SK-N-MC (cell line): ENCODE results near the gene ADSS2.

ENCODE experiments used
- DNase-seq: peaks from one replicate; pipeline ENCODE4 v3.0.0-alpha.2; 2011; ENCODE audit warnings: low read depth, low spot score
- H3K27ac ChIP-seq: fragments of 200-600 bp; sonication (generic); 2 replicates; pipeline ENCODE4 v1.5.1; 2016; ENCODE audit warnings: mixed run types
- H3K36me3 ChIP-seq: fragments of 200-600 bp; sonication (generic); 2 replicates; pipeline ENCODE4 v1.6.1; 2017; ENCODE audit warnings: antibody characterized with exemption, low read length, mixed read lengths; ENCODE audit not compliant: insufficient read depth
- H3K4me3 ChIP-seq: fragments of 200-600 bp; sonication (generic); 2 replicates; pipeline ENCODE4 v1.5.1; 2016
- H3K9ac ChIP-seq: fragments of 200-600 bp; sonication (generic); 2 replicates; pipeline ENCODE4 v1.8.0; 2017; ENCODE audit warnings: mixed run types, mixed read lengths; ENCODE audit not compliant: insufficient read length
- H3K9me3 ChIP-seq: fragments of 200-600 bp; sonication (generic); 2 replicates; pipeline ENCODE4 v1.6.1; 2017; ENCODE audit warnings: low read depth, mild to moderate bottlenecking, antibody characterized with exemption, low read length, moderate library complexity, mixed read lengths
- EZH2 ChIP-seq: fragments of 200-600 bp; sonication (generic); IDR thresholded peaks from one replicate; pipeline ENCODE4 v1.6.1; 2017; ENCODE audit warnings: antibody characterized with exemption
- FOXP2 ChIP-seq: optimal IDR thresholded peaks from 2 replicates; pipeline ENCODE3; 2011; ENCODE audit warnings: mild to moderate bottlenecking, moderate library complexity; ENCODE audit not compliant: insufficient read depth; ENCODE audit errors: extremely low read length, control extremely low read depth
- POLR2AphosphoS5 ChIP-seq: IDR thresholded peaks from 2 replicates; pipeline ENCODE4 v1.6.1; 2012; ENCODE audit warnings: mild to moderate bottlenecking, low read depth, low read length, borderline replicate concordance

ADSS2 gene

DNA sequence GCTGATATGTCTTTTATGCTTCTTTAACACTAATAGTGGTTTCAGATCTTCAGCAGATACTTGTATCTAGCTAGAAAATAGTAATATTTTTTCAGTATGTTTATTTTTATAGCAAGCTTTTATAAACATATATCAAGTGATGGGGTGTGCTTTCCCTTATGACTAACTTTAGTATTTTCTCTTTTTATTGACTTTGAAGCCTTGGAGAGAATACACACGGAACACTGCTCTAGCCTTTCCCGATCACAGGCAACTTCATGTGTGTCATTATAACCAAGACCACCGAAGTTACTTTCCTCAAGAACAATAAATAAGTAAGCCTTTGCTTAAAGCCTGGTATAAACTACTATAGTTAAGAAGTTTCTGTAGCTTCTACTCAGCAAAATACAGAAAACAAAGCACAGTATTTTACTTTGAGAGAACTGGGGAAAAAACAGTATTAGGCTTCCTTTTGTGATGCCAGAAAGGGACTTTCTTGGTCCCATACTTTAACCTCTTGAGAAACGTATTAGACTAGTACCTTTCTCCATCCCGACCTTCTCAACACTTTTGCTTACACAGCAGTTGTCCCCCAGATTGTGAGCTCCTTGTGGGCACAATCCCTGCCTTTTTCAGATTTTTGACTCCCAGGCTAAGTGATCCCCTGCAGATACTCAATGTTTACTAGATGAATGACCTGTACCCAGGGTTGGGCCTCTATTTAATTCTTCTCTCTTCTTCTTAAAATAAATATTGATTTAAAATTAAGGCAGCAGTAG lies 3.3 kb downstream of the ADSS2 start:
- Histone ChIP-seq H3K4me3 (no peak overlapping the region), H3K9ac (no peak overlapping the region), H3K27ac (no peak overlapping the region), H3K36me3 (peaks cover 13% of the 10 kb centered on the region), H3K9me3 (no peaks in the 10 kb centered on the region)
- no peak for DNase-seq
- no peak for TF ChIP-seq EZH2

DNA sequence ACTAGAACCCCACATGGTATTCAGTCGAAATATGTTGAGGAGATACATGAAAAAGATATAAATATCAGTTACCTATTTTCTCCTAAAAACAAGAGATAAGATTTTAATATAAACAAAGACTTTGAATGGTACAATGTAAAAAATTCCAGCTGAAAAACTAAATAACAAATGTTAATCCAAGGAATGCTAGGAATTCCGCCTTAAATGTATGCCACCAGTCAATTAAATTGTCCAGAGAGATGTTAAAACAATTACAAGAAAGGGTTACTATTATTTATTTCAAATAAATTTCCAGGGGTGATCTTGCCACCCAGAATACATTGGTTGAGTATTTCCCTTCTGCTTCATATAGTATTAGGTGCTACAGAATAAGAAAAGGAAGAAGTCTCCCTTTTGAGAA lies 4.2 kb downstream of the ADSS2 start:
- TF ChIP-seq FOXP2 (no peak), EZH2 (no peak), POLR2AphosphoS5 (no peak)
- H3K9ac ChIP-seq: no peak overlapping the region
- DNase-seq: no peak
- no peak overlapping the region for H3K27ac ChIP-seq
- no peaks in the 10 kb centered on the region for H3K9me3 ChIP-seq
- peaks cover 13% of the 10 kb centered on the region for H3K36me3 ChIP-seq
- no peak overlapping the region for H3K4me3 ChIP-seq

DNA sequence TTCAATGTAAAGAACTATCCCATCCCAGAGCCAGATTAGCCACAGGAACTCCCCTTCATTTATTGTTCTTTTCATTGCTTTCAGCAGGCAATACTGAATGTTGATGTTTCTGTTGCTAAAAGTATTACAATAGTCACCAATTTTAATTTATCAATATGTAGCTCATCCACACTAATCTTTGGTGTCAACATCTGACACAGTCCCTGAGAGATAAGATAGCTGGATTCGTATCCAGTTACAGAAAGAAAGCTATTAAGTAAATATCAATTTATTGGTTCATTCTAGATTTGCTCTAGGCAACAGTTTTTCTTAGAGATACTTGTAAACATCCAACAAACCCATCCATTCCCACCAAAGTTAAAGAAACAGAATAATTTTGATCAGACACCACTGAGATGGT lies 4.7 kb downstream of the ADSS2 start:
- no peak for TF ChIP-seq EZH2
- TF ChIP-seq POLR2AphosphoS5: no peak
- no peak for TF ChIP-seq FOXP2
- H3K36me3 ChIP-seq: peaks cover 13% of the 10 kb centered on the region
- H3K9ac ChIP-seq: no peak overlapping the region
- H3K27ac ChIP-seq: no peak overlapping the region
- no peak overlapping the region for H3K4me3 ChIP-seq
- DNase-seq: no peak
- no peaks in the 10 kb centered on the region for H3K9me3 ChIP-seq

DNA sequence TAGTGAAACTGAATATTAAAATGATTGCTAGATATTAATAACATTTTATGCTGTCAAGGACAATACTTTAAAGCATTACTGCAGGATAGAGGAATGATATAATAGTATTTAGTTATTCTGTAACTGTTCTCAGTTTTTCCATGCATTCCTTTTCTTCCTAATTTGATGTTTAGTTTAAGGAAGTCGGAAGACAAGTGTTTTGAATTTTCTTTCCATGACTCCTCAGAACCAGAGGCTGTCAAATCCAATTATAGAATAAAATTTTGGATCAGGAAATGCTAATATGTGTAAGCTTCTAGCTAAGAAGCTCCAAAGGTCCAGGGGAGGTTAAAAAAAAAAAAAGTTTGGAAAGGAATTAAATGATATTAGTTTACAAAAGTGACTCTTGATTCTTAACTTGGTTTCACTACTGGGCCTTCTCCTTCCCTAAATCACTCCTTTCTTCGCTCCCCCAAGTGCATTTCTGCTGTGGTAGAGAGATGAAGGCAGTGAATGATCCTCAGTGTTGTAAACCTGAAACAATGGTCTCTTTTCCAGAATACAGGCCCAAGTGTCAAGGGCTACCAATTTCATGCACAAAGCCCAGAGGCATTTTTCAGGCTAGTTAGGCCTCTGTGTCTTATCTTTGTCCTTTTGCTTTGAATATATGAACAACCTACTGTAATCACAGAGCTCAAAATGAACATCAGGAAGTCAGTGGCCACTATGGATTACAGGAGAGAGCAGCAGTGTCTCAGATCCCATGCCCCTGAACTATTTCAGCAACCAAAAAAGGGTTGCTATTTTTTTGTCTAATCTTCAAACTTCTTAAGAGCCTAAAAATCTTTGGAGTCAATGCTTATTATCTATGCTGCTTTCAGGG lies 6.2 kb downstream of the ADSS2 start:
- H3K4me3 ChIP-seq: no peak overlapping the region
- peak overlapping the region; percentile 33 for H3K9ac ChIP-seq
- no peak for DNase-seq
- peaks cover 13% of the 10 kb centered on the region for H3K36me3 ChIP-seq
- peak overlapping the region; percentile 64; the same call in 1 of the 2 replicates for H3K27ac ChIP-seq
- TF ChIP-seq EZH2 (no peak), FOXP2 (no peak), POLR2AphosphoS5 (no peak)
- no peaks in the 10 kb centered on the region for H3K9me3 ChIP-seq

DNA sequence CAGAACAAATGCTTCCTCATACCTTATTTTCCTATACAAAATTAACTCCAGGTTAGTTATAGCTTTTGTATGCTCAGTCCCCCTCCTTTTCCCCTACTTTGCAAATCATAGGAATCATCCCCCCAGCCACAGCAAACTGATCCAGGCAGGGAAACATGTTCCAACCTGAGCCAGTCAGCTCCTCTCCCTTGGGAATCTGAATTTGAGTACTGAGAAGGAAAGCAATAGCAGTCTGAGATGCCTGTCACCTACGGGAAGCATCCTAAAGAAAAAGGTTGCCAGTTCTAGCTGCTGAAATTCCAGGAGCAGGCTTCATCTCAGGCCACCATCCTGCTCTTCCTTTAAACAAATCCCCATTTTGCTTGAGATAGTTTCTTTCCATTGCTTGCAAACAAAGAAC lies 6.9 kb downstream of the ADSS2 start:
- Histone ChIP-seq H3K36me3 (peaks cover 8% of the 10 kb centered on the region), H3K9me3 (no peaks in the 10 kb centered on the region), H3K27ac (no peak overlapping the region), H3K4me3 (no peak overlapping the region), H3K9ac (no peak overlapping the region)
- TF ChIP-seq FOXP2 (no peak), EZH2 (no peak), POLR2AphosphoS5 (no peak)
- no peak for DNase-seq

DNA sequence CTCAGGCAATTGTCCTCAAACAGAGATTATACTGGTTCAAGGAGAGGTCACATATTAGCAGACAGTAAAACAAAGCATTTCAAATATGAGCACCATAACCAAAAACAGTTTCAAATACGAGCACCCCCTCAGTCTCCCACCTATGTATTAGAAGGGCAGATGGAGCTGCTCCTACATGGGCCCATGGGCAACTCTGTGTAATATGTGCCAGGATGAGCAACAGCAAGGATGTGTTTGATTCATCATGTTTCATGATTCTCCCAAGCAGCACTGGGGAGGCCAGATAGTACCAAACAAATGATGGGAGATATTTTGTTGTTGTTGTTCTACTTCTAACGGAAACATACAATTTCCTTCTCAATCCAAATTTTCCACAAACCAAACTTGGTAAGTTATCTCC lies 8.9 kb downstream of the ADSS2 start:
- no peak for TF ChIP-seq POLR2AphosphoS5
- no peak for TF ChIP-seq EZH2
- TF ChIP-seq FOXP2: no peak
- Histone ChIP-seq H3K4me3 (no peak overlapping the region), H3K27ac (no peak overlapping the region), H3K36me3 (peaks cover 3% of the 10 kb centered on the region), H3K9me3 (no peaks in the 10 kb centered on the region), H3K9ac (no peak overlapping the region)
- no peak for DNase-seq

DNA sequence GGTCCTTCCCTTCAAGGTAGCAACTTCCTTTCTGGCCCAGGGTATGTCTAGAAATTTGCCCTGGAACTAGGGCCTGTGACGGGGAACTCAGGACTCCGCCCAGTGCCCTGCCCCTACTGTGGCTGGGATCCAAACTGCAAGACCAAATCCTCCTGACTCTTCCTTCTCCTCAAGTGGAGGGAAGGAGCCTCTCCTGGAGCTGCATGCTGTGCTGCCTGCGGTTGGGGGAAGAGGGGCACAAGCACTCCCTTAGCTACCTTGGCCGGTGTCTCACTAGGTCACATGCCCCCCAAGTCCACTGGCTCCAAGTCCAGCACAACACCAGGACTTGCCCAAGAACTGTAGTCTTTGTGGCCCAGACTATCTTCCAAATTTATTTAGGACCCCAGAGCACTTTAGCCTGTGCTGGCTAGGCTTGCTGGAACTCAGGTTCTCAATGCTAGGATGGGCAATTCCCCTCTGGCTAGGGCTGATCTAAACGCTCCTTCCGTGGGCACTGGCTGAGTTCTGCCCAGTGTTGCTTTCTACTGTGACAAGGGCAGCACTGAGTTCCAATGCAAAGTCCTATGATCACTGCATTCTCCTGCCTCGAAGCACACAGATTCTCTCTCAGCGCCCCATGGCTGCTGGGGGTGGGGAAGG lies 12.2 kb downstream of the ADSS2 start:
- Histone ChIP-seq H3K36me3 (no peaks in the 10 kb centered on the region; the same call in 1 of the 2 replicates), H3K9ac (no peak overlapping the region), H3K27ac (no peak overlapping the region), H3K9me3 (no peaks in the 10 kb centered on the region), H3K4me3 (no peak overlapping the region)
- no peak for TF ChIP-seq POLR2AphosphoS5
- no peak for TF ChIP-seq FOXP2
- TF ChIP-seq EZH2: no peak
- no peak for DNase-seq

DNA sequence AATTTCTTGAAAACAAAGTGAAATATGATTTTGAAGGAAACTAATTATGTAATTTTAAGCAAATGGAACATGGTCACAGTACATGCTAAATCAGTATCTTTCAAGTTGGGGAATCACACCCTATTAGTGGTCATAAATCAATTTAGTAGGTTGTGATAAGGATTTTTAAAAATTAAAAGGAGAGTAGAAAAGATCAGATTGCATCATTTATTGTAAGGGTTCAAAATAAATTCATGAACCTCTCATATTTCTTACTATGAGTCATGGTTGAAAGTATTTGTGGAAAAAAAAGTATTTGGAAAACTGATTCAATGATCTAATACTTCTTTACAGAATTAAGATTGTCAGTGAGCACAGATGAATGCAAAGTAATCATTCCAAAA lies 14.6 kb downstream of the ADSS2 start:
- Histone ChIP-seq H3K27ac (no peak overlapping the region), H3K36me3 (peaks cover 9% of the 10 kb centered on the region), H3K4me3 (no peak overlapping the region), H3K9me3 (no peaks in the 10 kb centered on the region), H3K9ac (no peak overlapping the region)
- DNase-seq: no peak
- TF ChIP-seq EZH2 (no peak), POLR2AphosphoS5 (no peak), FOXP2 (no peak)
